ENCODE results near the gene MTERF4.
"Not testable (repeated sequence)": the region's sequence is repeated elsewhere in the genome, so short reads cannot be mapped to it uniquely, and the experiment has no call there.

The MTERF4 gene

DNA sequence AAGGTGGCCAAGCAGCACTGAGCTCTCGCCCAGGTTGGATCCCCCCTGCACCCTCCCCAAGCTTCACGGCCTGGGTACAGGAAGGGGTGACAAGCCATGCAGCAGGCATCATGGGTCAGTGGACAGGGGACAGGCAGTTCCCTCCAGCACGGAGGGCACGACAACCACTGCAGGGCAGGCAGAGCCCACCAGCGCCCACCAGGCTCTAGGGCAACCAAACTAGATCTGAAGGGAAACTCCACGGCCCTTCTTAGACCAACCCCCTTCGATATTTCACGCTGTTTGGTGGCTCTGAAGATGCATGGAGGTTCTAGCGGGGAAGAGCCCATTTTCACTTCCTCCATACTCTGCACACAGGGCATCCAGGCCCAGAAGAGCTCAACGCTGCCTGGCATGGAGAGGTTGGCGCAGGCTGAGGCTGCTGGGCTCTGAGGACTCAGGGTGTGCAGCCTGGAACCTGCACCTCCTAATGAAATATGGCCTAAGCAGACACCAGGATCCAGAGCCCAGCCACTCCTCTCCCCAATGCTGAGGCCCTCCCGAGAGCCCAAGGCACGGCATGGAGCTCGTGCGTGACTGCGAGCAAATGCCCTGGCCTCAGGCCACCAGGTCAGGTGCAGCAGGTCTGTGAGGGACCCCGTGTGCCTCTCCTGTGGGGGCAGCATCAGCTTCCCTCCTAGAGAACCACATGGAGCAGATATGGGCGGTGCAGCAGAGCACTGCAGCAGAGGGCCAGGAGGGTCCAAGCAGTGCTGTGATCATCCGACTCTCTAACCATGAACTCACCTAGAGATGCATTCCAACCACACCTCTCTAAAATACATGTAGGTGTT lies 8.7 kb upstream of the MTERF4 start:
- no peak for FAIRE-seq

DNA sequence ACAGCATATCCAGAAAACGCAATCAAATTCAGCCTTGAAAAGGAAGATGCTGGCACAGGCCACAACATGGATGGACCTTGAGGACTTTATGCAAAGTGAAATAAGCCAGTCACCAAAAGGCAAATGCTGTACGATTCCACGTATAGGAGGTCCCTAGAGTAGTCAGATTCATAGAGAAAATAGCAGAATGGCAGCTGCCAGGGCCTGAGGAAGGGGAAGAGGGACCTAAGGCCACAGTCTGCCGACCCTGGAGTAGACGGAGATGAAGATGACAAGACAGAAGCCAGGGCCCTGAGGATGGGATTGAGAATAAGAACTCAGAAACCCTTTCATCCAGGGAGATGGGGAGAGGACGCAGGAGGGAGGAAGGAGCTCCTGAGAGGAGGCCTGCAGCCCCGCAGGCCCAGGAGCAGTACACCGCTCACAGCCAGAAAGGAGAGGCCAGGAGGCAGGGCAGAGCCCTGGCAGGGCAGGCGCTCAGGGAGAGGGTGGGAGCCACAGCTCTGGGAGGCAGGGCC lies 8.1 kb upstream of the MTERF4 start:
- no peak for FAIRE-seq

DNA sequence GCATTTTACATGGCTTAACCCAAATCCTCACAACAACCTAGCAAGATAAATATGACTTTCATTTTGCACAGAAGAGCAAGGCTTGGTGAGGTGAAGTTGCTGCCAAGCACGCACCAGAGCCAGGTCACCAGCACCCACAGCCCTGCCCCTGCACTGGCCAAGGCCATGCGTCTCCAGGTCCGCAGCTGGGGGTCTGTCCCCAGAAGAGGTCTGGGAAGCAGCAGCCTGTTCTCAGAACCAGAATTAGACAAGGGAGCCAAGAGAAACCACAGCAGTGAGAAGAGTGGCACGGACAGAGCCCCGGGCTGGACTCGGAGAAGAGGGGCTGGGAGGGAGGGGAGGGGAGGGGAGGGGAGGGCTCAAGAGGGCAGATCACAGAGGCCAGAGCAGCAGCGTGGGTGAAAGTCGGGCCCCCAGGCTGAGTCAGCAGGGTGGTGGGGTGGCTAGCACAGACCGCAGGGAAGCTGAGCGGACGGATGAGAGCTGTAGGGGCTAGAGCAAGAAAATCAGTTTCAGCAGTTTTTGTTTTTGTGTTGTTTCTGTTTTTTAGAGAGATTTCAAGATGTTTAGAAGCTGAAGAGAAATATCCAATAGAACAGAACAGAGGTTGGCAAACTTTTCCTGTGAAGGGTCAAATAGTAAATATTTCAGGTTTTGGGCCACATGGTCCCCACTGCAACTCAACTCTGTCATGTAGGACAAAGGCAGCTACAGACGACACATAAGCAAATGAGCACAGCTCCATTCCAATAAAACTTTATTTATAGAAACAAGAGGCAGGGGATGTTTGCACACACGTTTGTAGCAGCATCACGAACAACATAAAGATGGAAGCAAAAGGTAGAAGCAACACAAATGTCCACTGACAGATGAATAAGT lies 7.4 kb upstream of the MTERF4 start:
- FAIRE-seq, result no peak

DNA sequence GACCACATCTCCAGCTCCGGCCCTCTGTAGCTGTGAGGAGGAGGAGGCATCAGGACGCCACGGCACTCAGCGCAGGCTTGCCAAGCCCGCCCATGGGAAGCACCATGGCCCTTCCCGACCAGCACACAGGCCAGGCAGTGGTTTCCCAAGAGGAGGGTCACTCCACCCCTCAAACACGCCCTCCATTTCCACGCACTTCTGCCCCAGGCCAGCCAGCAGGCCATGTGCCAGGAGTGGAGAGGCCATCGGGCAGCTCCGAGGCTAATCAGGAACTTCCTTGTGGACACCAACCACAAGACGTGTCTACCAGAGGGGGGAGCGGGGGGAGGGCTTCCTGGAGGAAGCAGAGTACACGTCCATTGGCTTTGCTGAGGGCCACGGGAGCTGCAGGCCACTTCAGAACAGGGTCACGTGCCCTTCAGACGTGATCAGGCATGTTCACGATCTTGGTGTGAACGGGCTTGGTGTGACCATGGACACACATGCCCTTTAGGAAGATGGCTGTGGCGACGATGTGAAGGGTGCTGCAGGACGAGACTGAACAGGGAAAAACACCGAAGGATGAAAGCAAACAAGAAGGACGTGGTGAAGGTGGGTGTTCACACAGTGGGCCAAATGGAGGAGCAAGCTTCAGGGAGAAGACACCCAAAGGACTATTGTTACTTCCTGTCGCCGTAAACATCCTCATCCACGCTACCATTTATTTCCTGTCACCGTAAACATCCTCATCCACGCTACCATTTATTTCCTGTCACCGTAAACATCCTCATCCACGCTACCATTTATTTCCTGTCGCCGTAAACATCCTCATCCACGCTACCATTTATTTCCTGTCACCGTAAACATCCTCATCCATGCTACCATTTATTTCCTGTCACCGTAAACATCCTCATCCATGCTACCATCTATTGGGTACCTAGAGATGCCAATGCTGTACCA lies 6.5 kb upstream of the MTERF4 start:
- FAIRE-seq, result no peak

DNA sequence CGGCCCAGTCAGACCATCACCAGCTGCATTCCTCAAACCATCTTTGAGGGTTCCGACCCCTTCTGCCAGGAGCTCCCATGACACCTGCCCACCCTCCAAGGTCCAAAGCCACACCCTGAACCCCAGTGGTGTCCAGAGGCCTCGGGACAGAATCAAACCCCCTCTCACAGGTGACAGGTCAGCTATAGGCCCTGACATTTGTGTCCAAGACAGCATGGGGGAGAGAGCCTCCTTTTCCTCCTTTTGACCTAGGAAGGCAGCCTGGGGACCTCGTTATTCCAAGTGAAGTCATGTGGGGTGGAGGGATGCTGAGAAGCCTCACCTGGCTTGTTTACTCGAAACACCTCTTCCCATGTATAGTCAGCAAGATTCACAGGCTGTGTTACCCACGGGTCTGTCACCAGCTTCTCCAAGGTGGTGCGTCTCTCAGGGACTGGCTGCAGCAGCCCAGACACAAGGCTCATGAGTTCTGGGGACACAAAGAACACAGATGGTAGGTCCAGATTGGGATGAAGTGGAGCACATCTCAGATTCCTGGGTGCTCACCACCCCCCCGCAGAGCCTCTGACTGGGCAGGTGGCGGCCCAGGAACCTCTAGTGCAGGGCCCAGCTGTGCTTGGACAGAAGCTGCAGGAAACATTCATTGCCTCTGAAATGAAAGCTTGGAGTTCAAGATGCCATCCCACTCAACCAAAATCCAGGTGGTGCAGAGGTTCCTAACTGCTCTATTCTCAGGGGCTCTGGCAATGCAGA lies 5.1 kb upstream of the MTERF4 start:
- FAIRE-seq, result no peak

DNA sequence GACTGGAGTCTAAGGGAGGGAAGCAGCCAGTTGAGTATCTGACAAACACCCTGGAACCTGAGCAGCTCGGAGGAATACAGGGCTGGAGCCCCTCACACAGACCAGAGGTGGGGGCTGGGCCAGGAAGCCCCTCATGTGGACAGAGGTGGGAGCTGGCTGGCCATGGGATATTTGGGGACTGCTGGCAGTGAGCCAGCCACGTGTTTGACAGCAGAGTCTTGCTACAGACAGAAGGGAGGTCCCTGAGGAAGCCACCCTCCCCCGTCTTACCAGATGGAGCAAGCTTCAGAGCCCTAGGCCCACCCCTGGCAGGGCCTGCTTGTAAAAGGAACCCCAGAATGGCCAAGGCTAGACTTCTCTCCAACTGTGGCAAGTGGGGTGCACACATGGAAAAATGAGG lies 3.6 kb upstream of the MTERF4 start:
- no peak for FAIRE-seq

DNA sequence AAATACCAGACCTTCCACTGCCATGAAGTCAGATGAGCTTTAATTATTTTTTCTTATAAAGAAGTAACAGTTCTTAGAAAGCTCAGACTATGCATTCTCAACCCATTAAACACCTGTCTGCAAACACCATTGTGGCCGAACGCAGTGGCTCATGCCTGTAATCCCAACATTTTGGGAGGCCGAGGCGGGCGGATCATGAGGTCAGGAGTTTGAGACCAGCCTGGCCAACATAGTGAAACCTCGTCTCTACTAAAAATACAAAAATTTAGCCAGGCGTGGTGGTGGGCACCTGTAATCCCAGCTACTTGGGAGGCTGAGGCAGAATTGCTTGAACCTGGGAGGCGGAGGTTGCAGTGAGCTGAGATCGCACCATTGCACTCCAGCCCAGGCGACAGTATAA lies 2.5 kb upstream of the MTERF4 start:
- not testable (repeated sequence) for FAIRE-seq

DNA sequence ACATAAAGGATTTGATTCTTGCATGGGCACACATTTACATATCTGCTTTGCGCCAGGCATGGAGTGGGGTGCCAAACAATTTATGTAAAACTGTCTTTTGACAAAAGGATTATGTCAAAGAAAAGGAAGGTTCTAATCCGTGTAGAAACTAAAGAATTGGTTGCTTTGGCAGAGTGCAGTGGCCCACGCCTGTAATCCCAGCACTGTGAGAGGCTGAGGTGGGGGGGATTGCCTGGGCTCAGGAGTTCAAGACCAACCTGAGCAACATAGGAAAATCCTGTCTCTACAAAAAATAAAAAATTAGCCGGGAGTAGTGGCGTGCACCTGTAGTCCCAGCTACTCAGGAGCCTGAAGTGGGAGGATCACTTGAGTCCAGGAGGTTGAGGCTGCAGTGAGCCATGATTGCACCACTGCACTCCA lies 1.1 kb upstream of the MTERF4 start:
- no peak for FAIRE-seq

DNA sequence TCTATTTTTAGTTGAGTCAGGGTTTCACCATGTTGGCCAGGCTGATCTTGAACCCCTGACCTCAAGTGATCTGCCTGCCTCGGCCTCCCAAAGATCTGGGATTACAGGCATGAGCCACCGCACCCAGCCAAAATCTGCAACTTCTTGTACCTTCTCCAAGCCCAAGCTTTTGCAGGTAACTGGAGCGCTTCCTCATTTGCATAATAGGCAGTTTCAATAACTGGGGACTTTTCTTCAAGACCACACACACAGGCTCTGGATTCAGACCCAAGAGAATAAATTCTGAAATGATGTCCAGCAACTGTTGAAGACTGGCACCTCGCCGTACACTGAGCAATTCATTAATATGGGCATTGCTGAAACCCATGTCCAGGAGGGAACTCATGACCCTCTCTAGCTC lies 2.8 kb downstream of the MTERF4 start:
- no peak for FAIRE-seq

DNA sequence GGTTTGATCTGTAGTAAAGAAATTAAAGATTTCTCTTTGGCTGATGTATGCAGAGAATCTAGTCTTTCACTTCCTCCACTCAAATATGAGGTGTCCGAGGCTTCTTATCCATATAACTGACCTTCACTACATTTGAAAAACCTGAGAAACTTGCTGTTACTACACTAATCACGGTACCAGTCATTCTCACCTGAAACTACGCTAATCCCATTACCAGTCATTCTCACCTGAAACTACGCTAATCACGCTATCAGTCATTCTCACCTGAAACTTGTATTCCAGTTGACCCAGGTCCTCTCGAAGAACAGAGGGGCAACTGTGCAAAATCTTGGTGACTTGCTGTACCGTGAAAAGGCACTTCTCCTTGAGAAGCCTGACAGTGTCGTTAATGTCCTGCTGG lies 5.1 kb downstream of the MTERF4 start:
- no peak for FAIRE-seq

DNA sequence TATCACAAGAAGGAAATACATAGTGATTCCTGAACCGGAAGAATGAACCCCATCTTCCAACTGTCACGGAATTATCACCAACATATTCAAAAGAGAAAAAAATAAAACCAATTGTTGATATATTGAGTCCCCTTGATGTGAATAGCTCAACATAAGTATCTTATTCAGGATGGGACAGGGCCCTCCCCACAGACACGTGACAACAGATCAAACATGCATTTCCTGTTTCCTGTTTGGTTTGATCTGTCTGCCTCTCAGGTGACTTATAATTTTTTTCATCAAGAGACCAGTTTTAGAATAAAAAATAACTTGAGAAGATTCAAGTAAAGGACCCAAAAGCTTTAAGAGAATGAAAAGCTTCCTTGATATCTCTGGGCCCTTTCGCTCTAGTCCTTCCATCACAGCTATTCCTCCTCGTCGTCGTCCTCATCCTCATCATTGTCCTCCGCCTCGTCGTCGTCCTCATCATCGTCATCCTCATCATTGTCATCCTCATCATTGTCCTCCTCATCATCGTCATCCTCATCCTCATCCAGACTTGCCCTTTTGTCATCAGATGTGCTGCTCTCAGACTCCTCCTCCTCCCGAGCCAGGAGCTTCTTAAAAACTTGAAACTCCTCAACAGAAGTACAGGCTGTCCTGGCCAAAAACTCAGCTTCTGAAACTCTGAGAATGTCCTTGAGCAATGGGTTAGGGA lies 6.3 kb downstream of the MTERF4 start:
- no peak for FAIRE-seq

DNA sequence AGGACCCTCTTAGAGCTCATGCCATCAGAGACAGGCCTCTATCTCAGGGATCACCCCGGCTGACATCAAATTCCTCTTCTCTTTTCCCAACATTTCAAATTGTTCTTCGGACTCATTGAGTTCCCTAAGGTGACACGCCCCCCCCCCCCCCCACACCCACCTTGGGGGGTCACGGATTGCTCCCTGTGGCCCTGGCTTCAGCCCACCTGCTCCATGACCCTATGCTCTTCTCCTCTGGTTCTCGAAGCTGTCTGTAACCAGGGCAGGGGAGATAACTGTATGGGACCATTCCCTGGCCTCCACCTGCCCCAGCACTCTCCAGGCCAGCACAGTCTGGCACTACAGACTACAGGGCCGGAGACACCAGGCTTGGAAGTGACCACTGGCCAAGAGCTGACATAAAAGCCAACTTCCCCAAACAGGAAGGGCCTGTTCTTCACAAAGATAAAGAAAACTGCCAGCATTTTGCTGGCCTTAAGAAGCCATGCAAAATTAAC lies 7.1 kb downstream of the MTERF4 start:
- FAIRE-seq, result no peak

DNA sequence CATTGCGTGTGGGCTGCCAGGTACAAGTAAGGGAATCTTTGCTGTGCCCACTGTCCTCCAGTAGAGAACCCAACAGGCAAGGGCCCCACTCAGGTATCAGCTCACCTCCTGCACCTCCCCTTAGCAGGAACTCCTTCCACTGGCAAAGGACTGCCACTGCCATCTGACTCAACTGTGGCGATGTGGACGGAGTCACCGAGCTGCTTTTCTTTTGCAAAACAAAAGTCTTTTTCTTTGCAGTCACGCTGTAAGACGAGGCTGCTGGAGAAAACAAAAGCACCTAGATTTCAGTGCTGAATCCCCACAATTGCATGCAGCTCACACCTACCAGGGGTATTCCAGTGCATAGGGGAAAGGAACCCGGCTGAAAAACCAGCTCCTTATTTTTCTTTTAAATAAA lies 7.9 kb downstream of the MTERF4 start:
- no peak for FAIRE-seq

DNA sequence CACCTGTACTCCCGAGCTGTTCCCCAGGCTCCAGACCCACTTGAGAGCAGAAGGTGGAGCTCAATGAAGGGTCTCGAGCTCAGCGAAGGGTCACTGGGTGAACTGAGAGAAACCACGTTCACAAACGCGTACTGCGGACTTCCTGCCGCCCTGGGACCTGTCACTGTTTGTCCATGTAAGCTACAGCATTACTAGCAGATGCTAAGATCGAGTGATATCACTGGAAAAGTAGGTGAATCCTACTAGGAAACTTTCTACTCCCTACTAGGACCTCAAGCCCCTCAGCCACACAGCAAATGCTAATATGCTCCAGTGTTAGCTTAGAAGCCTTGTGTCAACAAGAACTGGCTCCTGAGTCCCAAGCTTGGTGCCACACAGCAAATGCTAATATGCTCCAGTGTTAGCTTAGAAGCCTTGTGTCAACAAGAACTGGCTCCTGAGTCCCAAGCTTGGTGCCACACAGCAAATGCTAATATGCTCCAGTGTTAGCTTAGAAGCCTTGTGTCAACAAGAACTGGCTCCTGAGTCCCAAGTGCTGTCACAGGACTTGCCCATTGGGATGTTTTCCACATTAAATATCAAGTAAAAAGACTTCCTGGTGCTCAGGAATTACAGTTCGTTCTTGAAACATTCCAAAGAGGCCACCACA lies 8.8 kb downstream of the MTERF4 start:
- peak; percentile 82 for FAIRE-seq

DNA sequence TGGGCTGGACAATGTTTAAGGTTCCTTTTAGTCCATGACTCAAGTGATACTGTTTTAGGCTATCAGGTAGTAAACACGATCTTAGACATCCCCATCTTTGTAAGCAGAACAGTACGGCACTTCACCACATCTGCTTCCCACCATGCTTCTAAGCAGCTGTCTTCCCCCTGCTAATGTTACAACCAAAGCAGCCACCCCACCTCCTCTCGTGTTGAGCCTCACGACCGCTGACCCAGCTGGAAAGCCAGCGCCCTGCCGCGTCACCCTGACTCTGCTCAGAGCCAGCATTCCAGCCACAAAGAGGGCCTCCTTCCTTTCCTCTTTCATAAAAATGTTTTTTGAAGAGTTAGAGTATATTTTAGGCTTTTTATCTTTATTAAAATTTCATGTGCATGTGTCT lies 9.4 kb downstream of the MTERF4 start:
- FAIRE-seq, result no peak

DNA sequence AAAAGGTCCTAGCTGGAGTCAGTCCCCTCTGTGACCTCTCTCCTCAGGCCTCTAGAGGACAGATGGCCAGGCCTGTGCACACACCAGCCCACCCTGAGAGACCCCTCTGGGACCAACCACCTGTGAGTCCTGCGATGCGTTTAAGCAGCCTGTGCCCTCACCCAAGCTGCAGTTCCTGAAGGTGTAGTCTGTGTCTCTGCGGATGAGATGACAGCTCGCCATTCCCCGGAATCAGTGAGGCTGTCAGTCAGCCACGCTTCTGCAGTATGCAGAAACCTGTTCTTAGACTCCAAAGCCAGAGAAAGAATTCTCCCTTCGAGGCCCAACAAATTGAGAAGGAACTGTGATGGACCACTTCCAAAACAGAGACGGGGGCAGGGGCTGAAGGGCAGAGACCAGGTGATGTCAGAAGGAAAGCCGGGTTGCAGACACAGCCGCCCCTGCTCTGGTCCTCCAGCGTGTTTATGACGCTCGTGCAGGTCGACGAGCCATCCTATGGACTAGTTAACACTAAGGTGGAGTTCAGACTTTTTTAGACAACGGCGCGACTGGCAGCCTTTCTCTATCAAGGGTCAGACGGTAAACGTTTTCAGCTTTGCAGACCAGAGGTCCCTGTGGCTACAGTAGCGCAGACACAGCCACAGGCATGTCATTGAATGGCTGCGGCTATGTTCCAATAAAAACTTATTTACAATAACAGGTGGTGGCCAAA lies 10.2 kb downstream of the MTERF4 start:
- no peak for FAIRE-seq

DNA sequence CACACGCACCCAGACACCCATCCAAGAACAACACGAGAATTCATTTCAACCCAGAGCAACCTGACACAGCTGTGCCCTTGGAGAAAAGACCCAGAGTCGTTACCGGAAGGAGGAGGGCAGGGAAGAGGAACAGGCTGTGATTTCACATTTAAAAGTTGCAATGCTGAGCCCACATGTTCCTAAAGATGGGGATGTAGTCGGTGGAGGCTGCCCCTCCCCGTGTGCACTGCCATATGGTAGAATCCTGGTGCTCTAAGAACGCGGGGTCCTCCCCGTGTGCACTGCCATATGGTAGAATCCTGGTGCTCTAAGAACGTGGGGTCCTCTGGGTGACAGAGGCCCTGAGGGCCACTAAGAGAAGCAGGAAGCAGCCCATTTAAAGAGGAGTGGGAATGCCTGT lies 10.9 kb downstream of the MTERF4 start:
- FAIRE-seq, result no peak

DNA sequence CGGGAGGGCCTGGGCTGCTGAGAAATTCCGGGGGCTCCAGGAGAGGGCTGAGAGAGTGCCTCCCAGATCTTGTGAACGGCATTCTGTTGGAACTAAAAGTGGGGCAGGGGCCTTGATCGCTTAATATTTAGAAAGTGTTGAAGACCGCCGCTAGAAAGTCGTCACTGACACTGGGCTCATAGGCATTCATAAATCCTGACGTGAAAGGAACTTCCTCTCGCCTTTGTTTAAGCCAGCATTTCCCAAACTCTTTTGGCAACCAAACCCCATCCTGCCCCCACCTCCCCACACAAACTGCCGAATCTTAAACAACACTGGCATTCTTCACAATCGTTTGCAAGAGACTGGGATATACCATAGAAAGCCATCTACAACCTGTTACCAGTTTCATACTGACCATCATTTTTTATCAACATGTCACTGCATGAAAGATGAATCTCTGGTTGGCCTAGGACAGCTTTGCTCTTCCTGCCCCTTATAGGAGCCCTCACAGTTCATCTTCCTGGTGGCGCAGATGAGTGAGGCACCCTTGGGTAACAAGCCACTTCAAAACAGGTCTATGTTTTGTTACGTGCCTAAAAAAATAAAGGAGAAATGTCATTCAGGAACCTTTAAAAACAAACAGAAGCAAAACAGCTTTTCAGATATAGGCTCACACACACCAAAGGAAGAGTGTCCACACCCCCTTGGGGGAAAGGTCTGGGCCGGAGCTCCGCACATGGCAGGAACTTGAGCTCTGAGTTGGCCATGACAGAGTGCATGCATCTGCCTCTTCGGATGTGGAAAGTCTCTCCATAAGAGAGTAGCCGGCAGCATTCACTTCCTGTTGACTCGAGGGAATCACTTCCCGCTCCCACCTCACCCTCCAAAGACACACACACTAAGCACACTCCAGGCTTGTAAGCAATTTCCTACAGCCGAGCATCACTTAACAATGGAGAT lies 13.0 kb downstream of the MTERF4 start:
- no peak for FAIRE-seq

DNA sequence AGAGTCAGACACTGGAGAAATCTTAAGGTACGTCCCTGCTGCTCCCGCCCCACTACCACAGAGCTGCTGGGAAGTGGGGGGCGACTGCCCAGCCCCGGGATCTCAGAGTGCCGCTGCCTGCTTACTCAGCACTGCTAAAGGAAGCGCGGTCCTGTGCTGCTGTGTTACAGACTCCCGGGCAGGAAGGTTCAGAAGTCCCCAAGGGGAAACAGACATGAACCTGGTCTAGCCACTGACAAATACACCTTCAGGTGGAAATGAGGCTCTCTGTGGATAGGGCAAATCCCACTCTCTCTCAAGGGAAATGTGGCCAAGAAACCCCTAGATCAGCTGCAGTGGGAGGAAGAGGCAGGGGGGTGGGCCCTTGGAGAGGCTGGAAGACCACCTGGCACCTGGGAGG lies 13.7 kb downstream of the MTERF4 start:
- FAIRE-seq, result no peak

All from islet of Langerhans (tissue), 1 donor.